ENCODE data around the gene PSMD14.

DNA sequence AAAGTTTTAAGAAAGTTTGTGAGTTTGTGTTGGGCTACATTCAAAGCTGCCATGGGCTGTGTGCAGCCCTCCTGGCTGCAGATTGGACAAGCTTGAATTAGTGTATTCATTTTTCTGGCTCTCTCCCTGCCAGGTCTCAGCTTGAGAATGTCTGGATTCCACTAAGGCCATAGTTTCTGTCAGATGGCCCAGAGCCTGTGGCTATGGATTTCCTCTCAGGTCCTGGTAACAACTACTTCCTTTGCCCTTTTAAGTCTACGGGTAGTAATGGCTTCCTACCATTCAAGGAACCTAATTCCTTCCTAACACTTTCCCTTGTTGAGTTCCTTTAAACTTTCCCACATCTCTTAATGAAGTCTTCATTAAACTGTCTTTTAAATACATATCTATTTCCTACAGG lies 24.3 kb upstream of the PSMD14 start:
- no peak for TF ChIP-seq POLR2A (IDR thresholded peaks at IDR 0.05; ENCODE audit: low read depth, low read length)
- no peak for TF ChIP-seq POLR2AphosphoS5 (IDR thresholded peaks at IDR 0.05; ENCODE audit: low read depth, low read length)
- TF ChIP-seq TAF1 (IDR thresholded peaks at IDR 0.05; ENCODE audit: borderline replicate concordance, low read depth, low read length) = no peak

Measured in GM12892 (cell line).